A549 (cell line): ENCODE measurements around the gene HAO2. TPM values are rescaled to one million over a fixed set of nuclear protein-coding genes. Genes with fewer than 3 reads are reported as not detected.

Experiments
- ATAC-seq, 2 experiments: fragments of 200-7000 bp in 1 of 2; fragments of >200 bp in 1 of 2; cut with Nextera tagmentation in 1 of 2; cut with Tn5 transposase in 1 of 2; 3 replicates each; pipeline versions ENCODE4 v1.8.0 to v1.9.1; 2018 to 2020; ENCODE audit warnings: mild to moderate bottlenecking in 1 of 2, moderate library complexity in 1 of 2
- CTCF ChIA-PET: fragments of 300-600 bp; sonication (Branson Sonifier 250); formaldehyde crosslinking; extraction: SDS; loops from one replicate; lab custom pipeline; 2021; ENCODE audit warnings: antibody characterized with exemption, inconsistent platforms; lab: Yijun Ruan, JAX
- POLR2A ChIA-PET: fragments of 350-600 bp; formaldehyde crosslinking; extraction: SDS; loops from one replicate; lab custom pipeline; 2021; ENCODE audit warnings: antibody characterized with exemption, inconsistent platforms; lab: Yijun Ruan, JAX
- DNase-seq, 2 experiments: peaks; one replicate each; pipeline versions ENCODE4 v3.0.0 to v3.0.0-alpha.2; 2011 to 2016; ENCODE audit warnings: low read depth in 1 of 2, low spot score in 1 of 2
- FAIRE-seq: peaks from 2 replicates; lab custom pipeline; 2011; peaks lifted over from hg19 to GRCh38; lab: Jason Lieb, UNC
- H3K27ac ChIP-seq, 2 experiments: fragments of >200 bp; sonication (Bioruptor Twin); formaldehyde crosslinking; 3 replicates each; pipeline ENCODE4 v1.5.1; 2016 to 2017
- H3K4me1 ChIP-seq: fragments of >200 bp; sonication (Bioruptor Twin); formaldehyde crosslinking; 3 replicates; pipeline ENCODE4 v1.6.1; 2016
- H3K4me2 ChIP-seq: fragments of >200 bp; sonication (Bioruptor Twin); formaldehyde crosslinking; 3 replicates; pipeline ENCODE4 v1.6.1; 2016
- H3K4me3 ChIP-seq: fragments of >200 bp; sonication (Bioruptor Twin); formaldehyde crosslinking; 3 replicates; pipeline ENCODE4 v1.5.1; 2016
- H3K9me3 ChIP-seq: fragments of >200 bp; sonication (Bioruptor Twin); formaldehyde crosslinking; 3 replicates; pipeline ENCODE4 v1.6.1; 2016
- BCL3 ChIP-seq: fragments of >200 bp; sonication (Bioruptor Twin); formaldehyde crosslinking; IDR thresholded peaks from 3 replicates; pipeline ENCODE4 v1.6.1; 2016
- BHLHE40 ChIP-seq: IDR thresholded peaks from 2 replicates; pipeline ENCODE4 v1.6.1; 2012; ENCODE audit warnings: low read depth, low read length, inconsistent platforms
- CBX2 ChIP-seq: fragments of 200-600 bp; sonication (generic); IDR thresholded peaks from 2 replicates; pipeline ENCODE4 v1.6.1; 2016; ENCODE audit warnings: low read depth, mild to moderate bottlenecking, borderline replicate concordance
- CTCF ChIP-seq: fragments of >200 bp; sonication (Bioruptor Twin); formaldehyde crosslinking; IDR thresholded peaks from 3 replicates; pipeline ENCODE4 v1.5.1; 2016
- EHF ChIP-seq: fragments of 250-450 bp; sonication (Bioruptor Pico); IDR thresholded peaks from 2 replicates; pipeline ENCODE4 v1.5.0; 2020; ENCODE audit warnings: mild to moderate bottlenecking
- EHMT2 ChIP-seq: fragments of 200-600 bp; sonication (generic); IDR thresholded peaks from 2 replicates; pipeline ENCODE4 v1.6.1; 2016; ENCODE audit warnings: antibody characterized with exemption, low read depth, mild to moderate bottlenecking, moderate library complexity
- ELK1 ChIP-seq: fragments of 150-350 bp; IDR thresholded peaks from 2 replicates; pipeline ENCODE4 v1.6.1; 2014; ENCODE audit warnings: low read depth, mild to moderate bottlenecking, low read length
- FOSL2 ChIP-seq, 2 experiments: fragments of 450-650 bp in 1 of 2; fragments of >200 bp in 1 of 2; sonication (Bioruptor Twin) in 1 of 2; formaldehyde crosslinking; IDR thresholded peaks; 2 replicates each; pipeline versions ENCODE4 v1.5.0 to v1.6.1; 2016 to 2020; ENCODE audit warnings: mild to moderate bottlenecking in 1 of 2, moderate library complexity in 1 of 2
- FOXS1 ChIP-seq: fragments of 250-450 bp; sonication (Bioruptor Pico); IDR thresholded peaks from 2 replicates; pipeline ENCODE4 v1.5.0; 2020; ENCODE audit warnings: mild to moderate bottlenecking, moderate library complexity
- HDAC2 ChIP-seq: fragments of 200-600 bp; sonication (generic); IDR thresholded peaks from 2 replicates; pipeline ENCODE4 v1.6.1; 2016
- HES2 ChIP-seq: fragments of >200 bp; sonication (Bioruptor Twin); formaldehyde crosslinking; IDR thresholded peaks from 2 replicates; pipeline ENCODE4 v1.6.1; 2016
- HOXA7 ChIP-seq: fragments of 250-450 bp; sonication (Bioruptor Pico); IDR thresholded peaks from 2 replicates; pipeline ENCODE4 v1.5.0; 2020; ENCODE audit warnings: mild to moderate bottlenecking, moderate library complexity
- HOXB5 ChIP-seq: fragments of 250-450 bp; sonication (Bioruptor Pico); IDR thresholded peaks from 2 replicates; pipeline ENCODE4 v1.5.0; 2020; ENCODE audit warnings: mild to moderate bottlenecking, moderate library complexity
- JUN ChIP-seq, 2 experiments: fragments of >200 bp; sonication (Bioruptor Twin); formaldehyde crosslinking; IDR thresholded peaks; 2 replicates in 1 of 2; 3 replicates in 1 of 2; pipeline ENCODE4 v1.6.1; 2016 to 2017
- MAZ ChIP-seq: fragments of 150-350 bp; IDR thresholded peaks from 2 replicates; pipeline ENCODE4 v1.6.1; 2014; ENCODE audit warnings: antibody characterized with exemption, low read depth, low read length, borderline replicate concordance
- MYC ChIP-seq: IDR thresholded peaks from 2 replicates; pipeline ENCODE4 v1.6.1; 2012; ENCODE audit warnings: mild to moderate bottlenecking, inconsistent platforms, low read length, improper control_type of control experiment, borderline replicate concordance
- NFE2L2 ChIP-seq: fragments of 150-350 bp; conservative IDR thresholded peaks from 2 replicates; pipeline ENCODE4 v1.6.1; 2014; ENCODE audit warnings: low read length
- NPAS2 ChIP-seq: fragments of 250-450 bp; sonication (Bioruptor Pico); IDR thresholded peaks from 2 replicates; pipeline ENCODE4 v1.8.0; 2022; ENCODE audit warnings: mild to moderate bottlenecking, moderate library complexity, borderline replicate concordance
- NR3C1 ChIP-seq: fragments of >200 bp; sonication (Bioruptor Twin); formaldehyde crosslinking; IDR thresholded peaks from 3 replicates; pipeline ENCODE4 v1.6.1; 2017
- PBX3 ChIP-seq: IDR thresholded peaks from 2 replicates; pipeline ENCODE4 v1.6.1; 2012
- PHF8 ChIP-seq: fragments of 200-600 bp; sonication (generic); IDR thresholded peaks from 2 replicates; pipeline ENCODE4 v1.6.1; 2016; ENCODE audit warnings: low read depth, mild to moderate bottlenecking, antibody characterized with exemption, moderate library complexity, borderline replicate concordance
- RCOR1 ChIP-seq: fragments of 150-350 bp; IDR thresholded peaks from 2 replicates; pipeline ENCODE4 v1.6.1; 2014; ENCODE audit warnings: antibody characterized with exemption, low read length, low read depth
- RFX5 ChIP-seq: fragments of 450-650 bp; IDR thresholded peaks from 2 replicates; pipeline ENCODE4 v1.7.1; 2014; ENCODE audit warnings: antibody characterized with exemption, mild to moderate bottlenecking, moderate library complexity
- RNF2 ChIP-seq: fragments of 200-600 bp; sonication (generic); IDR thresholded peaks from 2 replicates; pipeline ENCODE4 v1.6.1; 2016; ENCODE audit warnings: low read depth, mild to moderate bottlenecking, antibody characterized with exemption, moderate library complexity, borderline replicate concordance
- ZC3H11A ChIP-seq: fragments of 450-650 bp; IDR thresholded peaks from 2 replicates; pipeline ENCODE4 v1.6.1; 2014; ENCODE audit warnings: antibody characterized with exemption, mild to moderate bottlenecking
- ZFP36 ChIP-seq: fragments of 450-650 bp; IDR thresholded peaks from 2 replicates; pipeline ENCODE4 v1.6.1; 2014; ENCODE audit warnings: borderline replicate concordance; ENCODE audit not compliant: partially characterized antibody
- ZNF302 ChIP-seq: fragments of 250-450 bp; sonication (Bioruptor Pico); IDR thresholded peaks from 2 replicates; pipeline ENCODE4 v1.9.0; 2021; ENCODE audit warnings: inconsistent platforms, mild to moderate bottlenecking, moderate library complexity
- ZSCAN20 ChIP-seq: fragments of 250-450 bp; sonication (Bioruptor Pico); IDR thresholded peaks from 2 replicates; pipeline ENCODE4 v1.8.0; 2022; ENCODE audit warnings: mild to moderate bottlenecking, moderate library complexity
- WGBS: methylation state at CpG from one replicate; pipeline ENCODE4 v1.1.6; 2017; ENCODE audit errors: missing lambda C conversion rate; 5-methylcytosine and 5-hydroxymethylcytosine counted together
- polyA plus RNA-seq, 4 experiments: library from polyadenylated mRNA; depleted of rRNA in 3 of 4; stranded (reverse); fragments of >200 nt; fragmentation: RNase III in 1 of 4; extraction: RNeasy Plus Mini Kit Qiagen cat#74134 plus additional on column Dnase treatment in 1 of 4; gene quantifications; 2 replicates in 3 of 4; 3 replicates in 1 of 4; pipeline ENCODE4 v1.2.3, GENCODE V29; 2011 to 2017

Gene HAO2
- polyA plus RNA-seq, 2 of the 4 experiments (the other 2 are of a cell fraction): 0.05 to 0.10 TPM

GRCh38 chr1:119414950-119415349 is 46.4 kb downstream of the HAO2 start, which contains the start of gene HSD3B2:
Gene HSD3B2, plus strand, starts transcription at chr1:119415150. Its CDS starts 270 bp downstream, at chr1:119415420.
- WGBS: 47% methylated on average over 2 of the region's 2 CpGs
- ATAC-seq (no peak), DNase-seq (no peak), FAIRE-seq (no peak)
- Histone ChIP-seq H3K4me2 (no peak within 1 kb of the TSS), H3K9me3 (no peaks in the 10 kb centered on the region), H3K27ac (no peak within 1 kb of the TSS), H3K4me3 (no peak within 1 kb of the TSS), H3K4me1 (no peaks in the 10 kb centered on the region)
- ChIA-PET CTCF (no interaction called here), POLR2A (no interaction called here)
- TF ChIP-seq JUN (IDR thresholded peaks at IDR 0.05) (no peak), FOXS1 (CRISPR knock-in tag) (no peak), ZFP36 (no peak), RNF2 (no peak), MYC (no peak), HES2 (no peak), HOXB5 (no peak), CBX2 (no peak), BHLHE40 (no peak), ZC3H11A (no peak), ELK1 (no peak), ZNF302 (CRISPR knock-in tag) (no peak), ZSCAN20 (no peak), PBX3 (no peak), RFX5 (no peak), BCL3 (no peak), NFE2L2 (no peak)

- H3K4me3 ChIP-seq: no peak overlapping the region
- FAIRE-seq: no peak
- no peak for ATAC-seq
- POLR2A ChIA-PET: no interaction called here
- no peak for DNase-seq
- CTCF ChIA-PET: no interaction called here
- no peak for TF ChIP-seq PHF8
- no peak for TF ChIP-seq EHF
- no peak for TF ChIP-seq NPAS2 (CRISPR knock-in tag)
- TF ChIP-seq ZC3H11A: no peak
- no peak for TF ChIP-seq HDAC2
- TF ChIP-seq, all 56 proteins: peak for 0
- 16% methylated on average over 3 of the region's 3 CpGs for WGBS
- H3K27ac ChIP-seq: no peak overlapping the region
- no peaks in the 10 kb centered on the region for H3K4me1 ChIP-seq
- no peak overlapping the region for H3K4me2 ChIP-seq
- H3K9me3 ChIP-seq: no peaks in the 10 kb centered on the region
Observed at GRCh38 chr1:119416006-119416640, 47.5 kb downstream of the HAO2 start.

GRCh38 chr1:119419109-119419508 is 50.5 kb downstream of the HAO2 start:
- no peak for DNase-seq
- ChIA-PET CTCF (no interaction called here), POLR2A (no interaction called here)
- Histone ChIP-seq H3K9me3 (no peaks in the 10 kb centered on the region), H3K4me3 (no peak overlapping the region), H3K4me1 (no peaks in the 10 kb centered on the region), H3K4me2 (no peak overlapping the region), H3K27ac (no peak overlapping the region)
- no peak for FAIRE-seq
- WGBS: 34% methylated on average over 4 of the region's 5 CpGs
- ATAC-seq: no peak
- TF ChIP-seq HOXA7 (CRISPR knock-in tag) (no peak), CTCF (no peak), PBX3 (no peak), RCOR1 (no peak), MAZ (no peak), HOXB5 (no peak), FOSL2 (IDR thresholded peaks at IDR 0.05) (no peak), FOSL2 (CRISPR knock-in tag; IDR thresholded peaks at IDR 0.05) (no peak), MYC (no peak), EHMT2 (no peak), NR3C1 (no peak)
